B cell (primary cell): ENCODE data around the gene APH1A. TPM values are rescaled to one million over a fixed set of nuclear protein-coding genes. Genes with fewer than 3 reads are reported as not detected.

Experiments
- ATAC-seq: fragments of 200-7000 bp; cut with Tn5 transposase; one replicate; pipeline ENCODE4 v1.10.0; 2021; ENCODE audit warnings: low read depth, mild to moderate bottlenecking, moderate number of reproducible peaks, moderate library complexity
- CTCF ChIA-PET: fragments of 350-600 bp; sonication (Branson Sonifier 250); formaldehyde crosslinking; loops from one replicate; lab custom pipeline; 2021; ENCODE audit warnings: antibody characterized with exemption, inconsistent platforms; lab: Charles Lee
- POLR2A ChIA-PET: fragments of 350-600 bp; sonication (Branson Sonifier 250); formaldehyde crosslinking; loops from one replicate; lab custom pipeline; 2021; ENCODE audit warnings: antibody characterized with exemption; lab: Charles Lee
- DNase-seq: peaks from one replicate; pipeline ENCODE4 v3.0.0; 2013
- H2AFZ ChIP-seq: 2 replicates; pipeline ENCODE4 v1.6.1; 2012; ENCODE audit warnings: mild to moderate bottlenecking, low read depth, low read length; ENCODE audit not compliant: insufficient read depth, poor library complexity, severe bottlenecking
- H3K27ac ChIP-seq, 2 donors: 1 replicate in 1 of 2; 2 replicates in 1 of 2; pipeline ENCODE4 v1.5.1; 2012 to 2013; ENCODE audit warnings: low read length in 2 of 2, mild to moderate bottlenecking in 2 of 2, moderate library complexity in 1 of 2
- H3K27me3 ChIP-seq, 4 experiments: fragments of 200-600 bp in 1 of 4; sonication (generic) in 1 of 4; replicated peaks in 1 of 4; 1 replicate in 2 of 4; 2 replicates in 2 of 4; pipeline versions ENCODE4 v1.6.1 to v1.7.0; 2013 to 2016; ENCODE audit warnings: low read length in 3 of 4, mild to moderate bottlenecking in 2 of 4, mixed read lengths in 1 of 4, moderate library complexity in 1 of 4; ENCODE audit not compliant: insufficient read depth in 4 of 4, control insufficient read depth in 3 of 4; ENCODE audit errors: control extremely low read depth in 1 of 4
- H3K36me3 ChIP-seq, 2 experiments: replicated peaks in 1 of 2; 1 replicate in 1 of 2; 2 replicates in 1 of 2; pipeline versions ENCODE4 v1.6.1 to v1.7.1; 2013; ENCODE audit warnings: low read length in 1 of 2; ENCODE audit not compliant: insufficient read depth in 2 of 2, control insufficient read depth in 1 of 2; ENCODE audit errors: control extremely low read depth in 1 of 2, extremely low read depth in 1 of 2
- H3K4me1 ChIP-seq, 2 donors: fragments of 200-600 bp in 1 of 2; sonication (generic) in 1 of 2; 1 replicate in 1 of 2; 2 replicates in 1 of 2; pipeline versions ENCODE4 v1.5.1 to v1.6.1; 2013 to 2017; ENCODE audit warnings: low read length in 2 of 2; ENCODE audit not compliant: control insufficient read depth in 2 of 2, insufficient read depth in 2 of 2
- H3K4me2 ChIP-seq: replicated peaks from 2 replicates; pipeline ENCODE3; 2012; ENCODE audit warnings: mild to moderate bottlenecking, low read depth, low read length; ENCODE audit not compliant: poor library complexity, severe bottlenecking
- H3K4me3 ChIP-seq, 5 experiments: fragments of 200-600 bp in 1 of 5; sonication (generic) in 1 of 5; 1 replicate in 3 of 5; 2 replicates in 2 of 5; pipeline versions ENCODE4 v1.5.1 to v1.7.0; 2011 to 2016; ENCODE audit warnings: low read length in 4 of 5, mild to moderate bottlenecking in 4 of 5, low read depth in 2 of 5, control low read depth in 1 of 5, moderate library complexity in 1 of 5; ENCODE audit not compliant: insufficient read depth in 1 of 5; ENCODE audit errors: control extremely low read depth in 1 of 5, extremely low read depth in 1 of 5
- H3K79me2 ChIP-seq: fragments of 200-600 bp; sonication (generic); one replicate; pipeline ENCODE4 v1.6.0; 2016; ENCODE audit warnings: low read length; ENCODE audit not compliant: control insufficient read depth, insufficient read depth
- H3K9ac ChIP-seq: fragments of 200-600 bp; sonication (generic); 2 replicates; pipeline ENCODE4 v1.6.1; 2017; ENCODE audit warnings: mild to moderate bottlenecking, low read length, moderate library complexity
- H3K9me3 ChIP-seq, 3 donors: one replicate each; pipeline versions ENCODE4 v1.6.1 to v1.7.1; 2013; ENCODE audit warnings: low read length in 2 of 3; ENCODE audit not compliant: control insufficient read depth in 2 of 3, insufficient read depth in 1 of 3; ENCODE audit errors: control extremely low read depth in 1 of 3
- H4K20me1 ChIP-seq: 2 replicates; pipeline ENCODE4 v1.6.0; 2012; ENCODE audit warnings: mild to moderate bottlenecking, low read length; ENCODE audit not compliant: insufficient read depth, control insufficient read depth, poor library complexity, severe bottlenecking
- H3K27ac Mint-ChIP-seq: one replicate; pipeline ENCODE4 v1.8.0; 2021; ENCODE audit warnings: mixed read lengths
- H3K27me3 Mint-ChIP-seq: one replicate; pipeline ENCODE4 v1.8.0; 2021; ENCODE audit warnings: mixed read lengths
- H3K4me1 Mint-ChIP-seq: one replicate; pipeline ENCODE4 v1.8.0; 2021; ENCODE audit warnings: mixed read lengths
- H3K4me3 Mint-ChIP-seq: one replicate; pipeline ENCODE4 v1.8.0; 2021; ENCODE audit warnings: mixed read lengths
- H3K9me3 Mint-ChIP-seq: one replicate; pipeline ENCODE4 v1.8.0; 2022; ENCODE audit warnings: mixed read lengths; ENCODE audit not compliant: insufficient read depth
- CTCF ChIP-seq: fragments of 200-600 bp; IDR thresholded peaks from one replicate; pipeline ENCODE4 v1.8.0; 2022; ENCODE audit warnings: antibody characterized with exemption, mild to moderate bottlenecking
- EZH2 ChIP-seq: IDR thresholded peaks from 2 replicates; pipeline ENCODE4 v1.6.1; 2012; ENCODE audit warnings: borderline replicate concordance, low read depth, mild to moderate bottlenecking, moderate library complexity, low read length; ENCODE audit not compliant: insufficient read depth, poor library complexity, severe bottlenecking
- WGBS: methylation state at CpG from one replicate; pipeline ENCODE4 v1.1.5; 2013; ENCODE audit warnings: missing lambda C conversion rate; ENCODE audit not compliant: insufficient coverage; 5-methylcytosine and 5-hydroxymethylcytosine counted together
- intact Hi-C: fragments of 100-400 bp; cut with micrococcal nuclease; formaldehyde crosslinking; loops from one replicate; pipeline ENCODE4 v1.10.0; 2022
- polyA plus RNA-seq: library from polyadenylated mRNA; depleted of rRNA; stranded (reverse); fragments of >200 nt; gene quantifications from 2 replicates; pipeline ENCODE4 v1.2.3, GENCODE V29; 2012
- total RNA-seq, 2 donors: library from RNA; stranded (reverse); fragments of 120-200 nt in 1 of 2; gene quantifications; 1 replicate in 1 of 2; 2 replicates in 1 of 2; pipeline versions ENCODE4 v1.2.3 to v1.2.4, GENCODE V29; 2013 to 2022

Gene APH1A
- total and polyA plus RNA-seq, 2 donors (not counting 1 experiment from before 2014, with no cell fraction given) = 135 to 165 TPM

GRCh38 chr1:150257624-150258585, 10.9 kb downstream of the APH1A start, which contains the start of gene CA14:
TSS of gene CA14 (plus strand) at chr1:150257774. CDS start at chr1:150258129, 355 bp downstream.
- Mint-ChIP-seq H3K4me1 (peaks cover 13% of the 10 kb centered on the region), H3K27me3 (peaks cover 45% of the 10 kb centered on the region), H3K27ac (no peak within 1 kb of the TSS), H3K4me3 (no peak within 1 kb of the TSS), H3K9me3 (no peaks in the 10 kb centered on the region)
- Histone ChIP-seq H4K20me1 (no peaks in the 10 kb centered on the region), H3K27ac (no peak within 1 kb of the TSS), H2AFZ (no peak within 1 kb of the TSS), H3K36me3 (no peaks in the 10 kb centered on the region), H3K4me1 (peaks cover 14 to 15% of the 10 kb centered on the region in 2 donors), H3K79me2 (no peaks in the 10 kb centered on the region), H3K9me3 (no peaks in the 10 kb centered on the region), H3K4me3 (no peak within 1 kb of the TSS), H3K27me3 (peaks cover 0 to 36% (median 24%) of the 10 kb centered on the region in 4 experiments), H3K9ac (no peak within 1 kb of the TSS), H3K4me2 (no peak within 1 kb of the TSS)
- intact Hi-C loops = loop anchor here (10.0 kb wide), 1 partner anchor 737 kb away; no protein-coding TSS in a partner anchor
- TF ChIP-seq CTCF (no peak), EZH2 (no peak)
- POLR2A ChIA-PET = no interaction called here
- CTCF ChIA-PET = interaction anchor here (0.8 to 5.6 kb wide), 4 partner anchors 9 to 185 kb away, joined by 3 to 60 read pairs (median 4); partner anchors contain the start of gene CIART
- WGBS = 47% methylated on average over 10 of the region's 13 CpGs
- DNase-seq = no peak
- no peak for ATAC-seq
